Muscle of arm (tissue), 12 donors: ENCODE data around the gene TMEM240. TPM values are rescaled to one million over a fixed set of nuclear protein-coding genes. Genes with fewer than 3 reads are reported as not detected.
"Not testable (repeated sequence)": the region's sequence is repeated elsewhere in the genome, so short reads cannot be mapped to it uniquely, and the experiment has no call there.

Experiments
- DNase-seq: peaks from one replicate; pipeline ENCODE4 v3.0.0-alpha.2; 2013
- polyA plus RNA-seq, 12 donors: library from polyadenylated mRNA; unstranded; fragments of 120-200 nt; gene quantifications; one replicate each; pipeline ENCODE4 v1.2.1, GENCODE V29; 2013; ENCODE audit not compliant: insufficient read length in 12 of 12

The TMEM240 gene
- polyA plus RNA-seq, 12 donors: 1.9 to 6.5 (median 3.5) TPM; not detected in 2

GRCh38 chr1:1559066-1559465, 18.6 kb upstream of the TMEM240 start:
- no peak for DNase-seq

- no peak for DNase-seq
Observed at GRCh38 chr1:1558591-1558990, 18.2 kb upstream of the TMEM240 start.

GRCh38 chr1:1557688-1558087, 17.3 kb upstream of the TMEM240 start:
- not testable (repeated sequence) for DNase-seq

DNA sequence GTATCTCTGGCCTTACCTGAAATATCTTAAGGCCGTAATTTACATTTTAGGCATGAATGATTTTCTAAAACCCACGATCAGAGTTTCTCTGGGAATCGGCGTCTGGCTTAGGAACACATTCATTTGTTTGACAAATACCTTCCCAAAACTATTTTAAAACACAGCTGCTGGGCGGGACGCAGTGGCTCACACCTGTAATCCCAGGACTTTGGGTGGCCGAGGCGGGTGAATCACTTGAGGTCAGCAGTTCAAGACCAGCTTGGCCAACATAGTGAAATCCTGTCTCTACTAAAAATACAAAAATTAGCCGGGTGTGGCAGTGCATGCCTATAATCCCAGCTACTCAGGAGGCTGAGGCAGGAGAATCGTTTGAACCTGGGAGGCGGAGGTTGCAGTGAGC, 16.5 kb upstream of the TMEM240 start:
- not testable (repeated sequence) for DNase-seq

DNA sequence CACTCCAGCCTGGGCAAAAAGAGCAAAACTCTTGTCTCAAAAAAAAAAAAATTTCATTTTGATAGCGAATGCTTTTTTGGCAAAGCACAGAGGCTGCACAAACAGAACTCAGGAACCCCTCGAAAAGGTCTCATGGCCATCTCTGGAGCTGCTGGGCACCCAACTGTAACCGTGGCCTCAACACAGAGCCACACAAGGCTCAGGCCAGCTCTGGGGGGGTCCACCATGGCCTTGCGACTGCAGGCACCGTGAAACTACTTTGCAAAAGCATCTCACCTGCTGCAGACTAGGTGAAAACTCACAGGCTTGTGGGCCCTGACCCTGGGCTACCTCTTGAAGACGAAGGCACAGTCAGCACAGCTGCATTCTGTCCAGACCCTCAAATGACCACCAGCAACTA, 16.1 kb upstream of the TMEM240 start:
- DNase-seq: no peak

DNA sequence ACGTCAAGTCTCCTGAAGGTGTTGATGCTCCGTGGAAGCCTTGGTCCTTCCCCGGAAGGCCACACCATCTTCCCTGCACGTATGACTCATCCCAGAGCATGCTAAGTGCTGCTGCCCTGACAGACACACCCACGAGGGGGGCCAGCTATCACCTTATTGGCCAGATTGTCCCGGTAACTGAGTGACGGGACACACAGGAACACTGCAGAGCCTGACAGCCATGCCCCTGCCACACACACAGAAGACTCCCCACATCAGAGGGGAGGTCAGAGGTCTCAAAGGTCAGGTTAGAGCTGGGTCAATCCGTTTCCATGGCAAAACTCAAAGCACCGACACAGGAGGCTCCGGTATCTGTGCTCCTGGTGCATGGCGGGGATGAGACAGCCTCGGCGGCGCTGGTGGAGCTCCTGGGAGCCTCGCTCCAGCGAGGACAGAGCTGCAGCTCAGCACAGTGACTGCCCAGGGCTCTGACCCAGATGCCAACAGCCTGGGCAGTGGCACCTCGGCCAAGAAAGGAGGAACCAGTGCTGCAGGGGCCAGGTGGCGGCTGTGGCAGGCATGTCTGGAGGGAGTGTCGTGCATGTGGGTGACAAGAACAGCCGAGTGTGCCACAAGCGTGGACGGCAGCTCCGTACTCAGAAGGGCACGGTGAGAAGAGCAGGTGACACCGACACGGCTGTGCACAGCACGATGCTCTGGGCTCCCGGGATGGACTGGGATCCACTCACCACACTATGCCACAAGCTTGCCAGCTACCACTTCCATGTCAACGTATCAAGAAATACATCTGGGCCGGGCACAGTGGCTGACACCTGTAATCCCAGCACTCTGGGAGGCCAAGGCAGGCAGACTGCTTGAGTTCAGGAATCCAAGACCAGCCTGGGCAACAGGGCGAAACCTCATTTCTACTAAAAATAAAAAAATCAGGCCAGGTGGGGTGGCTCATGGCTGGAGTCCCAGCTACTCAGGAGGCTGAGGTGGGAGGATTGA, 14.8 kb upstream of the TMEM240 start:
- no peak for DNase-seq

GRCh38 chr1:1554550-1554925, 14.1 kb upstream of the TMEM240 start:
- no peak for DNase-seq

DNA sequence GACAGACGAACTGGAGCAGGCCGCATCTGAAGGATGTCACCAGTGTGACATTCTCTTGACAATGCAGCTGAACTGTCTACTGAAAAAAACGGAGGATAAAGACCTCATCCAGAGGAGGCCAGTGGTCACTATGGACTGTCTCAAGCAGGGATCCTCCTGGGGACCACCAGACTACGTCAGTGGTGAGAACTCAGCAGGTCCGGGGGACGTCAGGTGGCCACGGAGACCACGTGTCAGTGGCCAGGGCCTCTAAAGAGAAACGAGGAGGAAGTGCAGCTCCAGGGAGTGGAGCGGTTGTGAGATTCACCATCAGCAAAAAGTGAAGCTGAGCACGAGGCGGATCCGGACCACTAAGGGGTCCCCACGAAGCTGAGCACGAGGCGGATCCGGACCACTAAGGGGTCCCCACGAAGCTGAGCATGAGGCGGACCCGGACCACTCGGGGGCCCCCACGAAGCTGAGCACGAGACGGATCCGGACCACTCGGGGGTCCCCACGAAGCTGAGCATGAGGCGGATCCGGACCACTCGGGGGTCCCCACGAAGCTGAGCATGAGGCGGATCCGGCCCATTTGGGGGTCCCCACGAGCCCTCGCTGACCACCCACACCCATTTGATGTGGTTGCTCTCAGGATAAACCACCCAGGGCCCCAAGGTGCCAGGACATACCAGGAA, 13.5 kb upstream of the TMEM240 start:
- no peak for DNase-seq

- DNase-seq: no peak
Observed at GRCh38 chr1:1552263-1552639, 11.8 kb upstream of the TMEM240 start.

- DNase-seq: no peak
Observed at GRCh38 chr1:1551524-1552262, 11.3 kb upstream of the TMEM240 start.

GRCh38 chr1:1550591-1551432, 10.4 kb upstream of the TMEM240 start:
- no peak for DNase-seq

DNA sequence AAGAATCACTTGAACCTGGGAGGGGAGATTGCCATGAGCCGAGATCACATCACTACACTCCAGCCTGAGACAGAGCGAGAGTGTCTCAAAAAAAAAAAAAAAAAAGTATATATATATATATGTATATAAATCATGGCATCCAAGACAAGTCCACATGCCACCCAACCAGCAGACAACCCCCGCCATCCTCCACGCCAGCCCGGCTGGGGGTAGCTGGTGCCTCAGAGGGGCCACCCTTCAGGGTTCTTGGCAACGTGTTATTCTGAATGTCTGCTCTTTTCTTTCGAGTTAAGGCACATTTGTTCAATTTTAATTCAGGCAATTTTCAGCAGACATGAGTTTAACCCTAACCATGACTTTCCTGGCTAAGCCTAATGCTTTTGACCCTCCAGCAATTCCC, 9.7 kb upstream of the TMEM240 start:
- DNase-seq: no peak

- DNase-seq: no peak
Observed at GRCh38 chr1:1548591-1548990, 8.2 kb upstream of the TMEM240 start.

GRCh38 chr1:1547476-1547875, 7.1 kb upstream of the TMEM240 start:
- no peak for DNase-seq

DNA sequence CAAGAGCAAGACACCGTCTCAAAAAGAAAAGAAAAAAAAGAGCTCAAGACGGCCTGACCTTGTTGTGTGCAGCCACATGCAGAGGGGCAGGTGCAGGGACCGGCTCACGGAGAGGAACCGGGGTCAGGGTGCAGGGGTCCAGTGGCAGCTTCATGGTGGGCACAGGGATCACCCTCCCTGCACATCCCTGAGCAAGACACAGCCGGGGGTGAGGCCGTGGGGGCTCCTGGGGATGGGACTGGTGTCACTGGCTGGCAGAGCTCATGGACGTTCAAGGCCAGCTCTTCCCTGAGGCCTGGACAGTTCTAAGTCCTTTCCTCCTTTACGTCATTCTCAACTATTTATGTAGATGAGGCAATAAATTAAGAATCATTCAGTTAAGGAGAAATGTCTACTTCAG, 6.6 kb upstream of the TMEM240 start:
- no peak for DNase-seq

- DNase-seq: no peak
Observed at GRCh38 chr1:1545946-1546737, 5.7 kb upstream of the TMEM240 start.

DNA sequence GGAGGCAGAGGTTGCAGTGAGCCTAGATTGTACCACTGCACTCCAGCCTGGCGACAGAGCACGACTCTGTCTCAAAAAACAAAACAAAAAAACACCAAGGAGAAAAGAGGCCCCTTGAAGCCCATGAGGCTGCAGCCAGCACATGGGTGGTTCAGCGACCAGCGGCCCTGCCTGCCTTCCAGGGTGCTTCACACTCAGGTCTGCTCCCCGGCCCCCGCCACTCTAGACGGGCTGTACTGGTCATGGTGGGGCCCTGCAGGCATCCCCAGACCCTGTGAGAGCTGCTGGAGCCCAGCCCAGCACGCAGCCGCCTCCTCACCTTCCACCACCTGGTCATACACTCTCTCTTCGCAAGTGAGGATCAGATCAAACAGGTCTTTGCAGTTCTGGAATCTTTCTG, 4.1 kb upstream of the TMEM240 start:
- DNase-seq: no peak

DNA sequence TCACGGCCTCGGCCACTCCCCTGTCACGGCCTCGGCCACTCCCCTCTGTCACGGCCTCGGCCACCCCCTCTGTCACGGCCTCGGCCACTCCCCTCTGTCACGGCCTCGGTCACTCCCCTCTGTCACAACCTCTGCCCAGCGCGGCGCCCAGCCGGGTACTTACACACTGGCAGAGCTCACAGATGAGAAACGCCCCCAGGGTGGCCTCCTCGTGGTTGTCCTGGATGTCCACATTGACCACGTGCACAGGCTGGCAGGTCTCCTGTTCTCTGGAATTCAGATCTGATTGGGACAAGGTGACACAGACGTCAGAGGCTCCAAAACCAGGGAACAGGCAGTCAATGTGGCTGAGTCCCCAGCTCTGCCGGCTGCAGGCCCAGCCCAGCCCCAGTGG, 3.3 kb upstream of the TMEM240 start:
- DNase-seq: no peak

DNA sequence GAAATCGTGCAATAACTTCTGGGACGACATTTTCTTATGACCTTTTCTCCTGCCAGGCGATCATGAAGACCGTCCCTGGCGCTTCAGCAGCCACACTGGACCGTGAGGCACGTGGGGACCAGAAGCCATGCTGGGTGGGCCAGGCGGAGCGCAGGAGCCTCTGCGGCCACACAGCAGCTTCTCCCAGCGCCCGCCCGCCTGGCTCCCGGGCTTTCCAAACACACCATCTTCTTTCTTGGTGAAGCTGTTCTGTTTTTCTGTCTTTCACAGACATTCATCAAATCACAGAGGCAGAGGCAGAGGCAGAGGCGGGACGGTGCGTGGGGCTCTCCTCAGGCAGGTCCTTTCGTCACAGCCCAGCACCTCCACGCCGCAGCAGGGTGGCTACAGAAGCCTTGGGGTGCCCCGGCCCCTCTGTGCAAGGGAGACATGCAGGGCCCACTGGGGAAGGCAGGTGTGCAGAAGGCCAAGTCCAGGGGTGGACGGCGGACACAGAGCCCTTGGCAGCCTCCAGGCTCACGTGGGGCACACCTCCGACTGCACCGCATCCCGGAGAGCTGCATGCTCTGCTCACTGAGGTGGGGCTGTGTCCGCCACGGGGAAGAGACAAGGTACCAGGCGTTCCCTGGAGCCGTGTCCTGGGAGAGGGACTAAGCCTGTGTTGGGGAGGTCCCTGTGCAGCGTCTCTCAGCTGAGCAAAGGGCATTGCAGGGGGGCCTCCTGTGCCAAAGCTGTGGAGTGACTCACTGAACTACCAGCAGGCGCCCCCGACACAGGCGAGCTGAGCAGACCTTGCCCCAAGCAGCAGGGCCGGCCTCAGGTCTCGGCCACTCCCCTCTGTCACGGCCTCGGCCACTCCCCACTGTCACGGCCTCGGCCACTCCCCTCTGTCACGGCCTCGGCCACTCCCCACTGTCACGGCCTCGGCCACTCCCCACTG, 2.6 kb upstream of the TMEM240 start:
- DNase-seq: no peak
